OCI-LY3 (cell line): Measurements from ENCODE around the gene ZKSCAN4.

Experiments
- H2AFZ ChIP-seq: fragments of 200-600, 300-600 bp; shearing (Covaris generic); 2 replicates; pipeline ENCODE4 v1.6.0; 2014; ENCODE audit warnings: antibody characterized with exemption, low read depth, low read length
- H3K27ac ChIP-seq: fragments of 200-600, 300-600 bp; sonication (generic); 2 replicates; pipeline ENCODE4 v1.5.1; 2014; ENCODE audit warnings: mild to moderate bottlenecking, low read length, moderate library complexity, mixed read lengths
- H3K27me3 ChIP-seq: fragments of 200-600, 300-600 bp; sonication (generic); 2 replicates; pipeline ENCODE4 v1.6.1; 2014; ENCODE audit warnings: low read depth, low read length, mixed read lengths
- H3K36me3 ChIP-seq: fragments of 200-600, 300-600 bp; sonication (generic); replicated peaks from 2 replicates; pipeline ENCODE3; 2014; ENCODE audit warnings: low read depth, low read length, mixed read lengths
- H3K4me1 ChIP-seq: fragments of 300-600, 200-600 bp; sonication (generic); 2 replicates; pipeline ENCODE4 v1.6.1; 2014; ENCODE audit warnings: low read length, mixed read lengths
- H3K4me2 ChIP-seq: fragments of 200-600, 300-600 bp; sonication (generic); 2 replicates; pipeline ENCODE4 v1.6.1; 2014; ENCODE audit warnings: low read length, mixed read lengths
- H3K4me3 ChIP-seq: fragments of 300-600, 200-600 bp; sonication (generic); 2 replicates; pipeline ENCODE4 v1.5.1; 2014; ENCODE audit warnings: antibody characterized with exemption, mild to moderate bottlenecking, low read length, moderate library complexity
- H3K79me2 ChIP-seq: fragments of 300-600, 200-600 bp; shearing (Covaris generic); 2 replicates; pipeline ENCODE4 v1.6.1; 2014; ENCODE audit warnings: mild to moderate bottlenecking, low read length, mixed read lengths
- H3K9ac ChIP-seq: fragments of 300-600, 200-600 bp; shearing (Covaris generic); 2 replicates; pipeline ENCODE4 v1.6.0; 2014; ENCODE audit warnings: mild to moderate bottlenecking, low read length, moderate library complexity
- H3K9me3 ChIP-seq: fragments of 200-600, 300-600 bp; shearing (Covaris generic); 2 replicates; pipeline ENCODE4 v1.6.1; 2014; ENCODE audit warnings: low read length, mixed read lengths; ENCODE audit not compliant: insufficient read depth
- H4K20me1 ChIP-seq: fragments of 200-600, 300-600 bp; sonication (generic); 2 replicates; pipeline ENCODE4 v1.6.1; 2016; ENCODE audit warnings: low read length, mixed read lengths; ENCODE audit not compliant: insufficient read depth
- EZH2phosphoT487 ChIP-seq: fragments of 200-600 bp; shearing (Covaris generic); IDR thresholded peaks from 2 replicates; pipeline ENCODE4 v1.6.1; 2018; ENCODE audit warnings: antibody characterized with exemption, mixed run types, low read depth
- TF ChIP-seq, protein P1 (sequence below): fragments of 200-600, 300-600 bp; sonication (generic); IDR thresholded peaks from 2 replicates; pipeline ENCODE4 v1.5.1; 2014; ENCODE audit warnings: antibody characterized with exemption, low read length, low read depth

Gene ZKSCAN4

GRCh38 chr6:28239636-28240035 lies 12.4 kb downstream of the ZKSCAN4 start:
- H4K20me1 ChIP-seq: no peaks in the 10 kb centered on the region
- H3K9me3 ChIP-seq: no peaks in the 10 kb centered on the region
- H3K4me2 ChIP-seq: no peak overlapping the region
- no peak overlapping the region for H2AFZ ChIP-seq
- TF ChIP-seq EZH2phosphoT487: no peak
- TF ChIP-seq, protein P1, sequence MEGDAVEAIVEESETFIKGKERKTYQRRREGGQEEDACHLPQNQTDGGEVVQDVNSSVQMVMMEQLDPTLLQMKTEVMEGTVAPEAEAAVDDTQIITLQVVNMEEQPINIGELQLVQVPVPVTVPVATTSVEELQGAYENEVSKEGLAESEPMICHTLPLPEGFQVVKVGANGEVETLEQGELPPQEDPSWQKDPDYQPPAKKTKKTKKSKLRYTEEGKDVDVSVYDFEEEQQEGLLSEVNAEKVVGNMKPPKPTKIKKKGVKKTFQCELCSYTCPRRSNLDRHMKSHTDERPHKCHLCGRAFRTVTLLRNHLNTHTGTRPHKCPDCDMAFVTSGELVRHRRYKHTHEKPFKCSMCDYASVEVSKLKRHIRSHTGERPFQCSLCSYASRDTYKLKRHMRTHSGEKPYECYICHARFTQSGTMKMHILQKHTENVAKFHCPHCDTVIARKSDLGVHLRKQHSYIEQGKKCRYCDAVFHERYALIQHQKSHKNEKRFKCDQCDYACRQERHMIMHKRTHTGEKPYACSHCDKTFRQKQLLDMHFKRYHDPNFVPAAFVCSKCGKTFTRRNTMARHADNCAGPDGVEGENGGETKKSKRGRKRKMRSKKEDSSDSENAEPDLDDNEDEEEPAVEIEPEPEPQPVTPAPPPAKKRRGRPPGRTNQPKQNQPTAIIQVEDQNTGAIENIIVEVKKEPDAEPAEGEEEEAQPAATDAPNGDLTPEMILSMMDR: no peak
- peaks cover 13% of the 10 kb centered on the region for H3K4me1 ChIP-seq
- no peak overlapping the region for H3K27ac ChIP-seq
- peaks cover 5% of the 10 kb centered on the region for H3K36me3 ChIP-seq
- H3K79me2 ChIP-seq: no peaks in the 10 kb centered on the region
- no peak overlapping the region for H3K9ac ChIP-seq
- H3K4me3 ChIP-seq: no peak overlapping the region
- H3K27me3 ChIP-seq: no peaks in the 10 kb centered on the region

DNA sequence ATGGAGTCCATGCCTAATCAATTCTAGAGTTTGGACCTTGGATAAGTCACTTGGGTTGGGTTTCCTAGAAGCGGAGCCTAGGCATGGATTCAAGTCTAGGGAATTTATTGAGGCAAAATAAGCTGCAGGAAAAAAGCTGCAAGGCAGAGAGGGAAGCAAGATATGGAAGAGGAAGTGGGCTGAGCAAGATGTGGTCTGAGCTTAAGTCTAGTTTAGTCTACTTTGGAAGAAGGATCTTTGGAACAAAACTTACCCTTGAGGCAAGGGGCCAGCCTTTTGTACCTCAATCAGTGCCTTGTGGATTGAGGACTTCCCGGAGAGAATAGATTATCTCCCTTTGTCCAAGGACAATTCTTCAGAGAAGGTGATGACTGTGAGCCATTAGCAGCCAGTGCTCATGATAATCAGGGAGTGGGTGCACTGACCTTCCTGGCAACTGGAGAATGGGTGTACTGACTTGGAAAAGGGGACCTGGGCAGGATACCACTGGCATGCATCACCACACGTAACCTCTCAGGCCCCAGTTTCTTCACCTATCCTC lies 16.1 kb downstream of the ZKSCAN4 start:
- Histone ChIP-seq H3K9ac (no peak overlapping the region), H3K4me1 (no peaks in the 10 kb centered on the region), H3K4me2 (no peak overlapping the region), H2AFZ (no peak overlapping the region), H3K4me3 (no peak overlapping the region), H4K20me1 (no peaks in the 10 kb centered on the region), H3K36me3 (peaks cover 5% of the 10 kb centered on the region), H3K27me3 (no peaks in the 10 kb centered on the region), H3K27ac (no peak overlapping the region), H3K9me3 (no peaks in the 10 kb centered on the region), H3K79me2 (no peaks in the 10 kb centered on the region)
- TF ChIP-seq EZH2phosphoT487: no peak
- TF ChIP-seq, protein P1: no peak

DNA sequence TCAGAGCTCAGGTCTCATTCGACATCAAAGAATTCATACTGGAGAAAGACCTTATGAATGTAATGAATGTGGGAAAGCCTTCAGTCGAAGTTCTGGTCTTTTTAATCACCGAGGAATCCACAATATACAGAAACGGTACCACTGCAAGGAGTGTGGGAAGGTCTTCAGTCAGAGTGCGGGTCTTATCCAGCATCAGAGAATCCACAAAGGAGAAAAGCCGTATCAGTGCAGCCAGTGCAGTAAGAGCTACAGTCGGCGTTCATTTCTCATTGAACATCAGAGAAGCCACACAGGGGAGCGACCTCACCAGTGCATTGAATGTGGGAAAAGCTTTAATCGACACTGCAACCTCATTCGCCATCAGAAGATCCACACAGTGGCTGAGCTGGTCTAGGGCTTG lies 19.3 kb downstream of the ZKSCAN4 start:
- Histone ChIP-seq H3K4me1 (no peaks in the 10 kb centered on the region), H3K27ac (no peak overlapping the region), H3K79me2 (no peaks in the 10 kb centered on the region), H3K9me3 (no peaks in the 10 kb centered on the region), H3K36me3 (peaks cover 18% of the 10 kb centered on the region), H3K9ac (no peak overlapping the region), H2AFZ (no peak overlapping the region), H4K20me1 (no peaks in the 10 kb centered on the region), H3K4me3 (no peak overlapping the region), H3K4me2 (no peak overlapping the region), H3K27me3 (no peaks in the 10 kb centered on the region)
- TF ChIP-seq, protein P1: no peak
- TF ChIP-seq EZH2phosphoT487: no peak

DNA sequence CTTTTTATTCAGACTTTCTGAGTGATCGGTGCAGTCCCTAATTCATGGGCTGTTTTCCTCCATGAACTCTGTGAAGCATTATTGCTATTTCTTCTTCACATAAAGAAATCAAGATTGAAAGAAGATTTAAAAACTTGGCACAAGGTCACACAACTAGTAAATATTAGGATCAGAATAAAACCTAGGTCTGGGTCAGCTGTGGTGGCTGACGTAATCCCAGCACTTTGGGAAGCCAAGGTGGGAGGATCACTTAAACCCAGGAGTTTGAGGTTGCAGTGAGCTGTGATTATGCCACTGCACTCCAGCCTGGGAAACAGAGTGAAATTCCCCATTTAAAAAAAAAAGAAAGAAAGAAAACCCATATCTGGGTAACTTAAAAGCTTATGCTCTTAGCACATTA lies 25.6 kb downstream of the ZKSCAN4 start:
- H3K27ac ChIP-seq: no peak overlapping the region
- H3K9ac ChIP-seq: no peak overlapping the region
- no peaks in the 10 kb centered on the region for H4K20me1 ChIP-seq
- H3K79me2 ChIP-seq: peaks cover 10% of the 10 kb centered on the region
- TF ChIP-seq, protein P1: no peak
- no peak for TF ChIP-seq EZH2phosphoT487
- H3K27me3 ChIP-seq: no peaks in the 10 kb centered on the region
- H3K4me2 ChIP-seq: peak overlapping the region; percentile 87; the same call in 1 of the 2 replicates
- no peak overlapping the region for H3K4me3 ChIP-seq
- H3K36me3 ChIP-seq: peaks cover 21% of the 10 kb centered on the region
- peaks cover 9% of the 10 kb centered on the region for H3K4me1 ChIP-seq
- H3K9me3 ChIP-seq: no peaks in the 10 kb centered on the region
- no peak overlapping the region for H2AFZ ChIP-seq
